NCI-H2196 (cell line): ENCODE results near the gene GRIN2C.
A peak's percentile ranks its signal among the peaks of the same experiment; 100 is the strongest.
"Not testable (repeated sequence)": the region's sequence is repeated elsewhere in the genome, so short reads cannot be mapped to it uniquely, and the experiment has no call there.

ENCODE experiments used
- DNase-seq: peaks from one replicate; lab custom pipeline; 2025; ENCODE audit not compliant: unreplicated experiment; lab: John Stamatoyannopoulos, UW

The GRIN2C gene

GRCh38 chr17:74859459-74860228, at the start of gene GRIN2C:
Gene GRIN2C (minus strand): TSS chr17:74859885. CDS start chr17:74855092, 4,793 bp downstream.
- no peak for DNase-seq

DNA sequence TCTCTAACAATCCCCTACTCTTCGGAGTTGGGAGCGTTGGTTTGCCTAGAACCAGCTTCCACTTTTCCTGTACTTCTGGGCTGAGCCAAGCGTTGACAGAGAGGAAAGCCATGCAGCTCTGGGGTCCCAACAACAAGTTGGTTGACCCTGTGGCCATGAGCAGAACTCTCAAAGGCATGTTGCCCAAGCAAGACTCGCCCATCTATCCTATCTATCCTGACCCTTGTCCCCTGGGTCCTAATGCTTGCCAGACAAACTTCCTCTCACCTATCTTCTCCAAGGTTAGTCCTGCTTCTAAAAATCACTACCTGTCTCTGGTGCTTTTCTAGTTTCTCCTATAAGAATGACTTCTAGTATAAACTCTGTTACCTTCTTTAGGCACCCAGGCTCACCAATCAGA, 49.4 kb upstream of the GRIN2C start:
- DNase-seq: not testable (repeated sequence)

DNA sequence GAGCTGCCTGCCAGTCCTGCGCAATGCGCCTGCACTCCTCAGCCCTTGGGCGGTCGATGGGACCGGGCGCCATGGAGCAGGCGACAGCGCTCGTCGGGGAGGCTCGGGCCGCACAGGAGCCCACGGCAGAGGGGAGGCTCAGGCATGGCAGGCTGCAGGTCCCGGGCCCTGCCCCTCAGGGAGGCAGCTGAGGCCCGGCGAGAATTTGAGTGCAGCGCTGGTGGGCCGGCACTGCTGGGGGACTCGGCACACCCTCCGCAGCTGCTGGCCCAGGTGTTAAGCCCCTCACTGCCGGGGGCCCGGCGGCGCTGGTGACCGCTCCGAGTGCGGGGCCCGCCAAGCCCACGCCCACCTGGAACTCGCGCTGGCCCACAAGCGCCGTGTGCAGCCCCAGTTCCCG, 47.3 kb upstream of the GRIN2C start:
- DNase-seq: no peak

DNA sequence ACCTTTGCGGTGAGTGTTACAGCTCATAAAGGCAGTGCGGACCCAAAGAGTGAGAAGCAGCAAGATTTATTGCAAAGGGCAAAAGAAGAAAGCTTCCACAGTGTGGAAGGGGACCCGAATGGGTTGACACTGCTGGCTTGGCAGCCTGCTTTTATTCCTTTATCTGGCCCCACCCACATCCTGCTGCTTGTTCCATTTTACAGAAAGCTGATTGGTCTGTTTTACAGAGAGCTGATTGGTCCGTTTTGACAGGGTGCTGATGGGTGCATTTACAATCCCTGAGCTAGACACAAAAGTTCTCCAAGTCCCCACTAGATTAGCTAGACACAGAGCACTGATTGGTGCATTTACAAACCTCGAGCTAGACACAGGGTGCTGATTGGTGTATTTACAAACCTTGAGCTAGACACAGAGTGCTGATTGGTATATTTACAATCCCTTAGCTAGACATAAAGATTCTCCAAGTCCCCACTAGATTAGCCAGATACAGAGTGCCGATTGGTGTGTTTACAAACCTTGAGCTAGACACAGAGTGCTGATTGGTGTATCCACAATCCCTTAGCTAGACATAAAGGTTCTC, 46.6 kb upstream of the GRIN2C start:
- not testable (repeated sequence) for DNase-seq

DNA sequence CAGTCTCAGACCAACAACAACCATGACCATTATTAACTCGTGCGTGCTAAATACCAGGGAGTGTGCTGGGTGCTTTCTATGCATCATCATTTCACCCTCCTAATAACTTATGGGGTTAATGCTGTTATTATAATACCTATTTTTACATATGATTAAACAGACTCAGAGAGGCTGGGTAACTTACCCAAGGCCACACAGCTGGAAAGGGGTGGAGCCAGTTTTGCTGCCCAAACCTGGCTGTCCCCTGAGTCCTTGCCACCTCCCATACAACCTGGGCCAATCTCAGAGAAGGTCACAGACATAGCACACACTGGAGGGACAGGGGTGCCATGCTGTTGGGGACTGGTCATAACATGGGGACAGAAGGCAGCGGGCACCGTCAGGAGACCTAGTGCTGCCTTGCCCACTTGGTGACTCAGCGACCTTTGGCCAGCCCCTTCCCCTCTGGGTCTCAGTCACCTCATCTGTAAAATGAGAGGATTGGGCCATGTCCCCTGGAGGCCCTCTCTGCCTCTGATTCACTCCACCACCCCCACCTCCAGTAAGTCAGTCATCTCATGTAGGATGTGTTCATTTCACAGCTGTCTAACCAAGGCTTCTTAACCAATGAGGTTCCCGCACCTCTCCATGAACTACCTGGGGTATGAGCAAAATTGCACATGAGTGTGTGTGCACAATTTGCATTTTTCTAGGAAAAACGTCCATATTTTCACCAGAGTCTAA, 45.2 kb upstream of the GRIN2C start:
- DNase-seq: no peak

DNA sequence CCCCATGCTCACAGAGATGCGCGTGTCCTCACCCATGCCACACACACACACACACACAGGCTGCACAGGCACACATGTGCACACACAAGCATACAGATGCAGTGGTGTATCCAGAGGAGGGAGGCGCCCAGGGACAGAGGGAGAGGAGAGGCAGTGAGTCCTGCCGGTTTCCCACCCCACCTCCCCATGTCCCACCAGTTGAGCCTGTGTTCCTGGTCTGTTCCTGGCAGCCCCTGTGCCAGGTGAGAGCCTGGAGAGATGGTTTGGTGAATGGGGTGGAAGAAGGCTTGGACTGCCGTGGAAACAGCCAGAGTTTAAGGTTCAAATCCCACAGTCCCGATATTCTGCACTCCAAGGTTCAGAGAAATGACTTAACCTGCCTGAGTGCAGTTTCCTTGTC, 44.0 kb upstream of the GRIN2C start:
- DNase-seq: no peak

- no peak for DNase-seq
Observed at GRCh38 chr17:74903034-74903433, 43.3 kb upstream of the GRIN2C start.

- DNase-seq: no peak
Observed at GRCh38 chr17:74901353-74902135, 41.9 kb upstream of the GRIN2C start.

DNA sequence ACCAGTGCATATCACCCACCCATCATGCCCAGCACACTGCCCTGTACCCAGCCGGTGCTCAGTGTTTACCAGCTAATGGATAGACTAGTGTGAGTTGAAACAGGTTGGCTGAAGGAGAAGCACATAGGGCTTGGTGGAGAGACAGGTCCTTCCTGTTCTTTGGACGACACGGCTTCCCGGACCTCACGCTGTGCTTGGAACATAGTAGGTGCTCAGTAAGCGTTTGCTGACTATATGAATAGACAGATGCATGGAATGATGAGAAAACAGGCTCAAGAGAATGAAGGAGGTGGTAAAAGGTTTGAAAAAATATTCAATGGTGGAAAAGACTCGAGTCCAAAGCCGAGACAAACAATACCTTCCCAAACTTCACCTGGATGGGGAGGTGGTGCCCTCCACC, 40.5 kb upstream of the GRIN2C start:
- DNase-seq: no peak

GRCh38 chr17:74898376-74898946, 38.8 kb upstream of the GRIN2C start:
- no peak for DNase-seq

- DNase-seq: no peak
Observed at GRCh38 chr17:74893936-74894671, 34.4 kb upstream of the GRIN2C start.

DNA sequence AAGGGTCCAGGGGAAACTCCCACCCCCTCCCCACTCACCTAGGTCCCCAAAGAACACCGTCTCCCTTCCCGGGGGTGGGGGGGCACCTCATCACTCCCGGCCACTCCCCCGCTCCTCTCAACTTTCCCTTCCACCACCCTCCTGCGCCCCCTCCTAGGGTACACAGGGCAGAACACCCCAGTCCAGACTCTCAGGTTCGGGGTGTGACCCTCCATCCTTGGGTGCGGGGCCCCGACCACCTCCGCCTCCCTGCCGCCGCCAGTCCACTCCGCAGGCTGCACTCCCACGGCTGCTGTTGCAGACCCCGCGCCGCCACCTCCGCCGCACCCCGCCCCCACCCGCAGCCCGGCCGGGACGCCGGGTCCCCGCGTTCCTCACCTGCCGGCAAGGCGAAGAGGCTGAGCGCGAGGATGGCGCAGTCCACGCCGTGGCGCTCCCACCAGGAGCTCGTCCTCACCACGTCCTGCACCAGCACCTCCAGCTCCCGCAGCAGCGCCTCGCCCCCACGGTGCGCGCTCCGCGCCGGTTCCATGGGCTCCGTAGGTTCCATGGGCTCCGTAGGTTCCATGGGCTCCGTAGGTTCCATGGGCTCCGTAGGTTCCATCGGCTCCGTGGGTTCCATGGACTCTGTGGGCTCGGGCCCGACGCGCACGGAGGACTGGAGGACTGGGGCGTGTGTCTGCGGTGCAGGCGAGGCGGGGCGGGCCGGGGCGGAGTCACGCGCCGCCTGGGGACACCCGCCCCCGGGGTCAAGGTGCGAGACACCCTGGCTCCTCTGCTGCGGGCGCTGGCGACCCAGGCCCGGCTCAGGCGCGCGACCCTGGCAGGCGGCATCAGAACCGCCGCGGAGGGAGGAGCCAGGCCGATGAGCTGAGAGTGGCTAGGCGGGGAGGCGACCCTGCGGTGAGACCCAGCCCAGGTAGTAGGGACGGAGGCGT, 33.6 kb upstream of the GRIN2C start, which contains the start of gene FADS6:
FADS6 (minus strand) TSS at position 660 of the 938 bp plus-strand sequence; CDS start at position 622, 38 bp downstream.
- DNase-seq: no peak

GRCh38 chr17:74892013-74892841, 32.5 kb upstream of the GRIN2C start:
- peak; percentile 57 for DNase-seq

- no peak for DNase-seq
Observed at GRCh38 chr17:74890554-74890953, 30.9 kb upstream of the GRIN2C start.

DNA sequence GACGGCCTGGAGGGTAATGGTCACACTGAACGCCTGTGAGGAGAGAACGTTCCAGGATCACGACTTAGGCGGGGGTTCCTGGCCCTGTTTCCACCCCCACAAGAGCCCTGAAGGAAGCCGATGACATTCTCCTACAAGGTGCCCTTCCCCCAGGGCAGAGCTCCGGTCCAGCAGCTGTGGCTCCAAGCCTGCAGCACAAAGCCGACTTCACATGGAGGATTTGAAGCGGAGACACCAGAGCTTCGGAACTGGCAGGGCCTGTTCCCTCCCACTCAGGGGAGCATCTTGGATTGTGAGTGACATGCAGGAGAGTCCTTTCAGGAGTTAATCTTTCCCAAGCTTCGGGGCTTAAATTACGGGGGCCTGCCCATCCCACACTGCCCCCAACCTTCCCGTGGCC, 28.8 kb upstream of the GRIN2C start:
- no peak for DNase-seq

- no peak for DNase-seq
Observed at GRCh38 chr17:74883241-74883745, 23.6 kb upstream of the GRIN2C start.

- no peak for DNase-seq
Observed at GRCh38 chr17:74882517-74883240, 23.0 kb upstream of the GRIN2C start.
